ENCODE results near the gene CDK14. TPM values are rescaled to one million over a fixed set of nuclear protein-coding genes. Genes with fewer than 3 reads are reported as not detected.
"Not testable (repeated sequence)": the region's sequence is repeated elsewhere in the genome, so short reads cannot be mapped to it uniquely, and the experiment has no call there.

The CDK14 gene
- total RNA-seq, 1 experiment from 2014 or later: 7.5 TPM

DNA sequence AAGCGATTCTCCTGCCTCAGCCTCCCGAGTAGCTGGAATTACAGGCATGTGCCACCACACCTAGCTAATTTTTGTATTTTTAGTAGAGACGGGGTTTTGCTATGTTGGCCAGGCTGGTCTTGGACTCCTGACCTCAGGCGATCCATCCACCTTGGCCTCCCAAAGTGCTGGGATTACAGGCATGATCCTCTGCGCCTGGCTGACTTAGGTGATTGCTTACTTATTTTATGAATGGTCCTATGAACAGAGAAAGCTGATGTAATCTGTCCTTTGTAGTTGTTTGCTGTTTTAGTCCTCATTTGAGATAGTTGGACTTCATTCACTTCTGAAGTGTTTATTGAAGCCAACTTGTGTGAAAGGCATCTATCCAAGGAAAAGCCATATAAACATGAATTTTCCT lies 173.4 kb downstream of the CDK14 start:
- H3K27me3 ChIP-seq, H3K36me3 ChIP-seq, DNase-seq: not testable (repeated sequence)

DNA sequence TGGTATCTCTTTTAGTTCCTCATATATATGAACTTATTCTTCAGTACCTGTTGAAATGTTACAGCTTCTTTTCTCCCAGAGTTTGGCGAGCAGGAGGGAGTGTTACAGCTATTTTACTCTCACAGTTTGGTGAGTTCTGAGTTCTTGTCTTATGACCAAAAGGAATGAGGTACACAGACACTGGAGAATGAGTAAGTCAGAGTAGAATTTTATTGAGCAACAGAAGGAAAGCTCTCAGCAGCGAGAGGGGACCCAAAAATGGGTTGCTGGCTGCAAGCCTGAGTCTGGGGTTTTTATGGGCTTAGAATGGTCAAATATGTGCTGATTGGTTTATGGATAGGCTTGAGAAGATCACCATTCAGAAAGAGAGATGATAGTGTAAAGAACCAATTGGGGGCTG lies 175.2 kb downstream of the CDK14 start:
- Histone ChIP-seq H3K27me3 (no peaks in the 10 kb centered on the region), H3K36me3 (no peaks in the 10 kb centered on the region; the same call in 1 of the 2 replicates), H3K4me3 (no peak overlapping the region), H3K9me3 (no peaks in the 10 kb centered on the region)
- DNase-seq: no peak

More for the DNA sequence above, 173.4 kb downstream of the CDK14 start:
- not testable (repeated sequence) for H3K4me3 ChIP-seq, H3K9me3 ChIP-seq

DNA sequence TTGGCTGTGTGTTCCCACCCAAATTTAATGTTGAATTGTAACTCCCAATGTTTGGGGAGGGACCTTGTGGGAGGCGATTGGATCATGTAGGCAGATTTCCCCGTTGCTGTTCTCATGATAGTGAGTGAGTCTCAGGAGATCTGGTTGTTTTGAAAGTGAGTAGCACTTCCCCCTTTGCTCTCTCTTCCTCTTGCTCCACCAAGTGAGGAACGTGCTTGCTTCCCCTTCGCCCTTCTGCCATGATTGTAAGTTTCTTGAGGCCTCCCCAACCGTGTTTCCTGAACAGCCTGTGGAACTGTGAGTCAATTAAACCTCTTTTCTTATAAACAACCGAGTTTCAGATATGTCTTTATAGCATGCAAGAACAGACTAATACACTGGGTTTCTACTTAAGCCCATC lies 176.3 kb downstream of the CDK14 start:
- Histone ChIP-seq H3K36me3 (no peaks in the 10 kb centered on the region; the same call in 1 of the 2 replicates), H3K4me3 (no peak overlapping the region), H3K27me3 (no peaks in the 10 kb centered on the region), H3K9me3 (no peaks in the 10 kb centered on the region)
- no peak for DNase-seq

DNA sequence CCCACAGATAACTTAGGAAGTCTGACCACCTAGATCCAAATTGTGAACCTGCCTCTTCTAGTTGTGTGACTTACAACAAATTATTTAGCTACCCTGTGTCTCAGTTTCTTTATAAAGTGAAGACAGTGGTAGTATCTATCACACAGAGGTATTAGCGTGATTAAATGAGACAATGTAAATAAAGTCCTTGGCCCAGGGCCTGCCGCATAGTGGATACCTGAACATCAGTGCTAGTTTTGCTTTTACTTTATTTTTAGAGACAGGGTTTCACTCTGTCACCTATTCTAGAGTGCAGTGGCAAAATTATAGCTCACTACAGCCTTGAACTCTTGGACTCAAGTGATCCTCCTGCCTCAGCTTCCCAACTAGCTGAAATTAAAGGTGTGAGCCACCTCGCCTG lies 177.1 kb downstream of the CDK14 start:
- no peaks in the 10 kb centered on the region; the same call in 1 of the 2 replicates for H3K36me3 ChIP-seq
- H3K9me3 ChIP-seq: no peaks in the 10 kb centered on the region
- H3K27me3 ChIP-seq: no peaks in the 10 kb centered on the region
- DNase-seq: no peak
- no peak overlapping the region for H3K4me3 ChIP-seq

DNA sequence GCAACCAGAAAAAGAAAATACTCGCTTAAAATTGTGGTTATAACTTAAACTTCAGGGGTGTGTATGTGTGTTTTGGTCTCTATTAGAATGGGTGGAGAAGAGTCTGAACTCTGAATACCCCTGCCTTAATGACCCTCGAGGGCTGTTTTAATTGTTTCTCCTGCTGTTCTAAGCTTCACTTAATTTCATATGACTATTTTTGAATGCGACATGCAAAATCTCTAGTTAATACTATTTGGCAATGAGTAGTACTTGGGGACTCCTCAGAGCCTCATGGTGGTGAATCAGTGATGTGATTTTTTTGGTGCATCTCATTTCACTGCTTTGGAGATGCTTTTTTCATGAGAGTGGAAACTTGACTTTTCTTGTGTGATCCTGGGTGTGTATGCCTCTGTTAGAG lies 178.6 kb downstream of the CDK14 start:
- no peak for DNase-seq
- Histone ChIP-seq H3K4me3 (no peak overlapping the region), H3K36me3 (no peaks in the 10 kb centered on the region; the same call in 1 of the 2 replicates), H3K9me3 (no peaks in the 10 kb centered on the region), H3K27me3 (no peaks in the 10 kb centered on the region)

DNA sequence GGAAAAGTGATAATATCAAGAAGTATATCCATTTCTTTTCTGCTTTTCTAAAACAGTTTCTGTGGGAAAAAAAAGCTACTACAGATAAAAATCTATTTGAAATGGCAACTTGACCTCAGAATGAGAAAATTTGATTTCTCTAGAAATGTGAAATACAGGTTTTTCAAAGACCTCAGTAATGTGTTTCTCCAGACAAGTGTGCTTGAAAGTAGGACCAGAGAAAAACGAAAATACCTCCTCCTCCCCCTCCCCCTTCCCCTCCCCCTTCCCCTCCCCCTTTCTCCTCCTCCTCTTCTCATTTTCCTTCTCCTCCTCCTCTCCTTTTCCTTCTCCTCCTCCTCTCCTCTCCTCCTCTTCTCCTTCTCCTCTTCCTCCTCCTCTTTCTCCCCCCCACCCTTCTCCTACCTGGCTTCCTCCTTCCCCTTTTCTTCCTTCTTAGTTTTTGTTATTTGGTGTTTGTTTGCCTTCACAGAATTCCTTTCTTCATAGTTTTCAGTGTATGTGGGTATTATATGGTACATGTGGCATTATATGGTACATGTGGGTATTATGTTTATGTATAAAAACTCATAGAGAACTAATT lies 179.4 kb downstream of the CDK14 start:
- no peaks in the 10 kb centered on the region; the same call in 1 of the 2 replicates for H3K36me3 ChIP-seq
- H3K4me3 ChIP-seq: no peak overlapping the region
- DNase-seq: no peak
- H3K9me3 ChIP-seq: no peaks in the 10 kb centered on the region
- no peaks in the 10 kb centered on the region for H3K27me3 ChIP-seq

DNA sequence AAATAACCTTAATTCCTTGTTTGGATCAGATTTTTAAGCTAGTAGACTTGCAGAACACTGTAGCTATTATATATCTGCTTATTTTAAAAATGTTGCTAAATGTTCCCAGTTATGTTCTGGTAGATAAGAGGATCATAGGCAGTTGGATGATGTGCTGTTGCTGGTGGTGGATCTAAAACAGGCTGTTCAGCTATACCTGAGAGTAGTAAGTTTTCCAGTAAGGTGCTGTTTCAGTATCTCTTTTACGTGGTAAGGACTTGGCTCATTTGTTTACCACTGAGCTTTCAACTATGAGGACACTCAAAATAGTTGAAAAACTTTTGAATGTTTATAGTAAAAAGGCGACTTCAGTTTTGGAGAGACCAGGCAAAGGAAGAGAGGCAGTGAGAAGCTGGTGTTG lies 180.9 kb downstream of the CDK14 start:
- Histone ChIP-seq H3K9me3 (no peaks in the 10 kb centered on the region), H3K4me3 (no peak overlapping the region)
- DNase-seq: no peak

DNA sequence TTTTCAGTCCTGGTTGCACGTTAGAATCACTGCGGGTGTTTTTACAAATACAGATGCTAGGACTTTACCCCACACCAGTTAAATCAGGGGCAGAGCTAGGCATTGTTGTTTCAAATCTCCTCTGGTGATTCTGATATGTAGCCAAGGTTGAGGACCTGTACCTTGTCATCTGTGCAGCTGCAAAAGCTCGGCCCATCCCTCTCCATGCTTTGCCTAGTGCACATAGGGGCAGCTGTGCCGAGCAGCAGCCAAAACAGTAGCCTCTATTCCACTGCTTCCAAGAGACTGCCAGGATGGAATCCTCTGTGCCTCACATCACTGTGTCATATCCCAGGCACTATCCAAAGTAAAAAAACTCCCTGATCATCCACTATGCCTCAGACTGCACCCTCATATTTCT lies 181.3 kb downstream of the CDK14 start:
- Histone ChIP-seq H3K27me3 (no peaks in the 10 kb centered on the region), H3K36me3 (no peaks in the 10 kb centered on the region), H3K4me3 (no peak overlapping the region), H3K9me3 (no peaks in the 10 kb centered on the region)
- DNase-seq: no peak

More for the DNA sequence above, 180.9 kb downstream of the CDK14 start:
- H3K27me3 ChIP-seq: no peaks in the 10 kb centered on the region
- H3K36me3 ChIP-seq: no peaks in the 10 kb centered on the region

DNA sequence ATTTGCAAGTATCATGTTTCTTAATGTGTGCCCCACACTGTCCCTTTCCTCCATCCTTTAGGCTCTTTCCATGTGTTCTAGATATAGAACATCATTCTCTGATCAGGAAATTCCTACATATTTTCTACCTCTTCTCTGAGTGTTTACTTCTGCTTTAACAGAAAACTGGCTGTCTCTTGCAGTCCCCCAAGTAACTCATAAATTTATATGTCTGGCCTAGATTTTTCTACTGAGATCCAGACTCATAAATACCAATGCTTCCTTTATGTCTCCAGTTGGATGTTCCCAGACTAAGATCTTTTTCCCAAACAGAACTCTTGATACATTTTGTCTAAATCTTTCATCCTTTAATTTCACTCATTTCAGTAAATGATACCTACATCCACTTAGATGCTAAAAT lies 181.8 kb downstream of the CDK14 start:
- Histone ChIP-seq H3K27me3 (no peaks in the 10 kb centered on the region), H3K4me3 (no peak overlapping the region), H3K36me3 (no peaks in the 10 kb centered on the region), H3K9me3 (no peaks in the 10 kb centered on the region)
- DNase-seq: no peak

DNA sequence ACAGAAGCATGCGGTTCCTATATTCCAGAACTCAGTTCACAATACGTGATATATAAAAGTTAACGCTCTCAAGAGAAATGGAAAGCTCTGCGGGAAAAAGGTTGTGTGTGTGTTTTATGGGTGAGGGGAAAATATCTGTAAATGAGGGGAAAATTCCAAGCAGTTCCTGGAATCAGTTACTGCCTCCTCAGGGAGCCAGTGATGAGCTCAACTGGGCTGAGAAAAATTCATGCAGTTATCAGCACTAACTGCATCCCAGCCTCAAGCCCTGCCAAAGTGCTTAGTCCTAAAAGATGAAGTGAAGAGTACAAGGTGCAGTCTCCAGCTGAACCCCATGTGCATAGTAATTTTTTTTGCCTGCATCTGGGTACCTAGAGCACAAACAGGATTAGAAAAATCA lies 191.9 kb downstream of the CDK14 start:
- no peak for DNase-seq
- no peak overlapping the region for H3K4me3 ChIP-seq
- no peaks in the 10 kb centered on the region for H3K27me3 ChIP-seq
- H3K36me3 ChIP-seq: no peaks in the 10 kb centered on the region; the same call in 1 of the 2 replicates
- no peaks in the 10 kb centered on the region; the same call in 1 of the 2 replicates for H3K9me3 ChIP-seq

DNA sequence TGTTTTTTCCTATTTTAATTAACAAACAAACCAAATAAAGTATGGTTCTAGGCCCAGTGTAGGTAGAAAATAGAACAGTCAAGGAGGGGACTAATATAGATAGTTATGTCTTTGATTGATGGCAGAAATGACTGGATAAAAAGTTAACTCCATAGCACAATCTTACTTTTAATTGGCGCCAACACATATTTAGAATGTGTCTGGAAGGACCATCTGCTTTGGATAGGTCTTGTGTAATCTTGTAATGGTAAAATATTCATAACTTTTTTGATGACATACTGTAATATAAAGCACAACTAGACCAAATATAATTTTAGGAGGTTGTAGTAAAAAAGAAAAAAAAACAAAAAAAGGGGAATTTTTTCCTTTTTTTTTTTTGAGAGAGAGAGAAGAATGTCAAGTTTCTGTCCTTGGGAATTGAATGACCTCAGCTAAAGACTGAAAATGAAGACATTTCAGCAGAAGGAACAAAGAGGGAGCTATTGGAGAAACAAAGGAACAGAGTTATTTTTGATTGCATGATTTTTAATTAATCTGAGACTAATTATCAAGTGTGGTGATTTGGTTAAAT lies 193.7 kb downstream of the CDK14 start:
- Histone ChIP-seq H3K36me3 (peaks cover 2% of the 10 kb centered on the region; the same call in 1 of the 2 replicates), H3K27me3 (no peaks in the 10 kb centered on the region), H3K9me3 (no peaks in the 10 kb centered on the region; the same call in 1 of the 2 replicates), H3K4me3 (no peak overlapping the region)
- DNase-seq: no peak

DNA sequence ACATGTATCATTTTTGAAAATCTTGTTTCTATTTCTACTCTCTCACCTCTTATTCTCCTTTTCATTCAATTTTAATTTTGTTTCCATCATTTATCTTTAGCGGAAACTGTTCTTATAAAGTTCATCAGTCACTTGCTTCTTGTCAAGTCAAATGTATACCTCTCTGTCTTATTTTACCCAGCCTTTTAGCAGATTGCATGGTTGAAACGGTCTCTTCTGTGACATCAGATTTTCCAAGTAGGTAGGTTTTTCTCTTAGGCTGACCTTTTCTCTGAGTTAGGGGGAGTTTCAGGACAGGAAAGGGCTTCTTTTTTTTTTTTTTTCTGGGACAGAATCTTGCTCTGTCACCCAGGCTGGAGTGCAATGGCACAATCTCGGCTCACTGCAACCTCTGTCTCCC lies 195.5 kb downstream of the CDK14 start:
- H3K27me3 ChIP-seq: no peaks in the 10 kb centered on the region
- H3K4me3 ChIP-seq: no peak overlapping the region
- H3K9me3 ChIP-seq: no peaks in the 10 kb centered on the region; the same call in 1 of the 2 replicates
- DNase-seq: no peak
- peaks cover 2% of the 10 kb centered on the region; the same call in 1 of the 2 replicates for H3K36me3 ChIP-seq

DNA sequence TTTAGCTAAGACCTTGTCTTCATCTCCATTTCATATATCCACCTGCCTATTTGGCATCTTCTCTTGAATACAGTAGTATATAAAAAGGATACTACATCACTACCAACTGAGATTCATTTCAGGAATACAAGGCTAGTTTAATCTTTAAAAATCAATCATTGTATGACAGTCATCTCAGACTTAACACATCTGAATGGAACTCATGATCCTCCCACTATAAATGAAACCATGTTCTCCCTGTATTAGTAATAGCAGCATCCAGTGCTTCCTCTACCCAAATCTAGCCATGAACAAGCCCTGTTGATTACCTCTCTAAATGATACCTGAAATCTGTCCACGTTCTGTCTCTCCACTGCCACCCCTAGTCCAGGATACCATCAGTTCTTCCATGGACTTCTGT lies 196.2 kb downstream of the CDK14 start:
- no peak for DNase-seq
- no peak overlapping the region for H3K4me3 ChIP-seq
- H3K36me3 ChIP-seq: peaks cover 2% of the 10 kb centered on the region; the same call in 1 of the 2 replicates
- H3K9me3 ChIP-seq: no peaks in the 10 kb centered on the region; the same call in 1 of the 2 replicates
- no peaks in the 10 kb centered on the region for H3K27me3 ChIP-seq

DNA sequence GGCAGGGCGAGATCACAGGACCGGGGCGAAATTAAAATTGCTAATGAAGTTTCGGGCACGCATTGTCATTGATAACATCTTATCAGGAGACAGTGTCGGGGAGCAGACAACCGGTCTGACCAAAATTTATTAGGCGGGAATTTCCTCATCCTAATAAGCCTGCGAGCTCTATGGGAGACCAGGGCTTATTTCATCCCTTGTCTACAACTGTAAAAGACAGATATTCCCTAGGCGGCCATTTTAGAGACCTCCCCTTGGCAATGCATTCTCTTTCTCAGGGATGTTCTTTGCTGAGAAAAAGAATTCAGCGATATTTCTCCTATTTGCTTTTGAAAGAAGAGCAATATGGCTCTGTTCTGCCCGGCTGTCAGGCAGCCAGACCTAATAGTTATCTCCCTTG lies 198.1 kb downstream of the CDK14 start:
- H3K36me3 ChIP-seq, DNase-seq, H3K4me3 ChIP-seq, H3K27me3 ChIP-seq, H3K9me3 ChIP-seq: not testable (repeated sequence)

DNA sequence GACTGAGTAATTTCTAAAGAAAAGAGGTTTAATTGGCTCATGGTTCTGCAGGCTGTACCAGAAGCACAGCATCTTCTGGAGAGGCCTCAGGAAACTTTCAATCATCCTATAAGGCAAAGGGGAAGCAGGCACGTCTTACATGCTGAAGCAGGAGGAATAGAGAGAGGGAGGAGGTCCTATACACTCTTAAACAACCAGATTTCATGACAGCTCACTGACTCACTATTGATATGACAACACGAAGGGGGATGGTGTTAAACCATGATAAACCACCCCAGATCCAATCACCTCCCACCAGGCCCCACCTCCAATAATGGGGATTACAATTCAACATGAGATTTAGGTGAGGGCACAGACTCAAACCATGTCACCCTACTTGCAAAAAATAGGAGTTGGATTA lies 201.5 kb downstream of the CDK14 start:
- H3K4me3 ChIP-seq: no peak overlapping the region
- DNase-seq: no peak
- H3K27me3 ChIP-seq: no peaks in the 10 kb centered on the region
- peaks cover 2% of the 10 kb centered on the region; the same call in 1 of the 2 replicates for H3K36me3 ChIP-seq
- H3K9me3 ChIP-seq: no peaks in the 10 kb centered on the region; the same call in 1 of the 2 replicates

DNA sequence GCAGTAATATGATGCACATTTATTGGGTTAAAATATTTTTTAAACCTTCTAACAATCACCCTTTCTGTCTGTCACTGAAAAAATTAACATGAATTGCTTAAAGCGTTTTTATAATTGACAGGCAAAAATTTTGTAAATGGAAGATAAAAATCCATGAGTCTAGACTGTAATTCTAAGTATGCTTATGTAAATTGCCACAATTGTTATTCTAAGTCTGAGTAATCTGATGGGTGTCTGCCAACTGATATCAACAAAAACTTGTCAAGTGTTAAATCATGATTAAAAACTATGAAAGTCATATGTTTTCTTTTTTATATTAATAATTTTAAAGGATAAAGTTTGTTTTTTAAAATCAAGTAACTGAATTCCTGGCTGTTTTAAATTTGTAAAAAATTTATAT lies 208.2 kb downstream of the CDK14 start:
- no peak overlapping the region for H3K4me3 ChIP-seq
- no peak for DNase-seq
- H3K9me3 ChIP-seq: no peaks in the 10 kb centered on the region
- no peaks in the 10 kb centered on the region for H3K27me3 ChIP-seq
- no peaks in the 10 kb centered on the region for H3K36me3 ChIP-seq

DNA sequence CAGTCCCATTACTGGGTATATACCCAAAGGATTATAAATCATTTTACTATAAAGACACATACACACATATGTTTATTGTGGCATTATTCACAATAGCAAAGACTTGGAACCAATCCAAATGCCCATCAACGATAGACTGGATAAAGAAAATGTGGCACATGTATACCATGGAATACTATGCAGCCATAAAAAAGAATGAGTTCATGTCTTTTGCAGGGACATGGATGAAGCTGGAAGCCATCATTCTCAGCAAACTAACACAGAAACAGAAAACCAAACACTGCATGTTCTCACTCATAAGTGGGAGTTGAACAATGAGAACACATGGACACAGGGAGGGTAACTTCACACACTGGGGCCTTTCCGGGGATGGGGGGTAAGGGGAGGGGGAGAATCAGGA lies 219.4 kb downstream of the CDK14 start:
- H3K9me3 ChIP-seq, H3K4me3 ChIP-seq, H3K36me3 ChIP-seq, H3K27me3 ChIP-seq, DNase-seq: not testable (repeated sequence)

DNA sequence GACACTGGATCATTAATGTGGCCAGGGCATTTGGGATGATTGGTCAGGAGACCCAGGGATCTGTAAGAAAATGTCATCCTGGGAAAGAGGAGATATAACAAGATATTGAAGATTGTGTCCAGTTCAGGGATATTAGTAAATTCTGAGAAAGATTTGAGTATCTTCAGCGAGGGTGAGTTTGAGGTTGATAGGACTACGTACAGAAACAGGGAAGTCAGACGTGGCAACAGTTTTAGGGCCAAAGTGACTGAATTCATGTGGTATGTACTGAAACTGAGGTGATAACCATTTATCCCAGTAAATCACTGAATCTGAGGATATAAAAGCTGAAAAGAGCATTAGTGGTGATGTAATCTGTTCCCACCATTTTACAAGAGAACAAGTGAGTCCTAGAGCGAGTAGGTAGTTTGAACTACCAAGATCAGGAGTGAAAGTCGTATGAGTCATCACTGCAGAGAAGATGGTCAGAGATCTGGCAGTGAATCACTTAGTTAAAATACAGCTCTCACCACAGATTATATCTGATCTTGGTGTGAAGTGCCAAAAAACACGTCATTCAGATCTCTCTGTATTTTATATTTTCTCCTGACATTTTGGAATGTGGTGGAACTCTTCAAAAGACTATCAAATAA lies 220.5 kb downstream of the CDK14 start:
- no peaks in the 10 kb centered on the region for H3K9me3 ChIP-seq
- H3K36me3 ChIP-seq: no peaks in the 10 kb centered on the region
- H3K4me3 ChIP-seq: no peak overlapping the region
- DNase-seq: peak; percentile 43
- no peaks in the 10 kb centered on the region for H3K27me3 ChIP-seq
